GM18907 (cell line): ENCODE measurements around the gene SEPTIN5.
"Not testable (repeated sequence)": the region's sequence is repeated elsewhere in the genome, so short reads cannot be mapped to it uniquely, and the experiment has no call there.

Experiments
- ATAC-seq: cut with Tn5 transposase; IDR thresholded peaks from one replicate; pipeline ENCODE4 v1.9.1; 2021; ENCODE audit warnings: mild to moderate bottlenecking, moderate library complexity; ENCODE audit not compliant: unreplicated experiment

Gene SEPTIN5

DNA sequence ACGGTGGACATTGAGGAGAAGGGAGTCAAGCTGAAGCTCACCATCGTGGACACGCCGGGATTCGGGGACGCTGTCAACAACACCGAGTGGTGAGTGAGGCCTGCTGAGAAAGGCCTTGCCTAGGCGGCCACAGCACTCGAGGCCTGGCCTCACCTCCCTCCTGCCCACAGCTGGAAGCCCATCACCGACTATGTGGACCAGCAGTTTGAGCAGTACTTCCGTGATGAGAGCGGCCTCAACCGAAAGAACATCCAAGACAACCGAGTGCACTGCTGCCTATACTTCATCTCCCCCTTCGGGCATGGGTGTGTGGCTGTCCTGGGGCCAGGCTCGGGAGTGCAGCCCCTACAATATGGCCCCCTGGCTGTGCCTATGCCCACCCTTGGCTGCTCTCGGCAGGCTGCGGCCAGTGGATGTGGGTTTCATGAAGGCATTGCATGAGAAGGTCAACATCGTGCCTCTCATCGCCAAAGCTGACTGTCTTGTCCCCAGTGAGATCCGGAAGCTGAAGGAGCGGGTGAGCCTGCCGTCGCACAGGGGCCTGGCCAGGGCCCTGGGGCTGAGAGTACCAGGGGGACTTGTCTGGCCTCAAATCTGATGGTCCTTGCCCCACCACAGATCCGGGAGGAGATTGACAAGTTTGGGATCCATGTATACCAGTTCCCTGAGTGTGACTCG is 6.0 kb downstream of the SEPTIN5 start:
- ATAC-seq = no peak

DNA sequence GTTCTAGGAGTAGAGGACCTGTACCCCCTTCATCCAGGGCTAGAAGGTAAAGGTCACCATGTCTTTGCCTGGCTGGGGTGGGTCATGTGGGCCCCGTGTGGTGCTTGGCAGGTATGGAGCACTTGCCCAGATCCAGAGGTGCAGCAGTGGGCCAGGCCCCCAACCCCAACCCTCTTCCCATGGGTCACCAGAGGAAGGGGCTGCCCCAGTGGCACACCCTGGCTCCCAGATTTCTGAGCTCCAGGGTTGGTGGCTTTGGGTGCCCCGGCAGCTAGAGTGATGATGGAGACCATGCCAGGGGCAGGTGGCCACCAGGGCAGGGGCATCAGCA is 6.7 kb downstream of the SEPTIN5 start:
- ATAC-seq = no peak

- no peak for ATAC-seq
Measured at GRCh38 chr22:19721330-19722177, 7.3 kb downstream of the SEPTIN5 start.

GRCh38 chr22:19722178-19722981 is 8.1 kb downstream of the SEPTIN5 start:
- ATAC-seq = no peak

DNA sequence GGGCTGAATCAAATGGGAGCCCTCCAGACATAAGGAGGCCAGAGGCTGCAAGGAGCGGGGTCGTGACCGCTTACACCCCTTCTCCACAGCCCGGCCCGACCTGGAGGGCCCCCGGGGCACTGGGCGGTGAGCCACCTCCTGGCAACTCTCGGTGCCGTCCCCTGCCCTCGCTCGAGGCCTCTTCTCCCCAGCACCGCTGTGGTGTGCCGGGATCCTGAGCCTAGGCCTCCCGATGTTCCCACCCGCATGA is 8.6 kb downstream of the SEPTIN5 start:
- no peak for ATAC-seq

DNA sequence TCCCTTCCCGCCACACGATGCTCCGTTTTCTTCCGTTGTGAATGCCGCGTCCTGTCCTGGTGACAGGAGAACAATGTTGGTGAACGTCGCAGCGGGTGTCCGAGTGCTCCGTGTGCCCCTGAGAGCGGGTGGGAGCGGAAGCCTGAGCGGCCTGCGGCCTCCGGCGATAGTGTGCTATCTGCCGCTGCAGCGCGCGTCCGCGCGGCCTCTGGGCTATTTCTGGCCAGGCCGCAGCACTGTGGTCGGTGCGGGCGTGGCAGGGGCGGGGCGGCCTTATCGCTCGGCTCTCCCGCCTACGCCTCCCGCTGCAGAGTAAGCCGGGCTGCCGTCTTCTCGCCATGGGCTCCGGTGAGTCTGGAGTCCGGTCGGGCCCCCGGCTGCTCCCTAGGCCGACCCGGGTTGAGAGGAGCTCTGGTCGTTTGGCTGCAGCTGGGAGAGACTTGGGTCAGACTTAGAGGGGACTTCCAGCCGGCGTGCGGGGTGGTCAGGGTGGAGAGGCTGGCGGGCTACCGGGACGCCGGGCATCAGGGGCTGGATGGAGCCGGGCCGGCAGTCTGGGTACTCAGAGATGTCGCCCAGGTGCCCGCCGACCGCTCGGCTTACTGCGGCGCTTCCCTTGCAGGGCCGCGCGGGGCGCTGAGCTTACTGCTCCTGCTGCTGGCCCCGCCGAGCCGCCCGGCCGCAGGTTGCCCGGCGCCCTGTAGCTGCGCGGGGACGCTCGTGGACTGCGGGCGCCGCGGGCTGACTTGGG is 9.1 kb downstream of the SEPTIN5 start, which contains the start of gene GP1BB:
Gene GP1BB, plus strand, starts transcription at position 308 of the 751 bp plus-strand sequence. Its CDS starts 31 bp downstream, at position 339.
- no peak for ATAC-seq

DNA sequence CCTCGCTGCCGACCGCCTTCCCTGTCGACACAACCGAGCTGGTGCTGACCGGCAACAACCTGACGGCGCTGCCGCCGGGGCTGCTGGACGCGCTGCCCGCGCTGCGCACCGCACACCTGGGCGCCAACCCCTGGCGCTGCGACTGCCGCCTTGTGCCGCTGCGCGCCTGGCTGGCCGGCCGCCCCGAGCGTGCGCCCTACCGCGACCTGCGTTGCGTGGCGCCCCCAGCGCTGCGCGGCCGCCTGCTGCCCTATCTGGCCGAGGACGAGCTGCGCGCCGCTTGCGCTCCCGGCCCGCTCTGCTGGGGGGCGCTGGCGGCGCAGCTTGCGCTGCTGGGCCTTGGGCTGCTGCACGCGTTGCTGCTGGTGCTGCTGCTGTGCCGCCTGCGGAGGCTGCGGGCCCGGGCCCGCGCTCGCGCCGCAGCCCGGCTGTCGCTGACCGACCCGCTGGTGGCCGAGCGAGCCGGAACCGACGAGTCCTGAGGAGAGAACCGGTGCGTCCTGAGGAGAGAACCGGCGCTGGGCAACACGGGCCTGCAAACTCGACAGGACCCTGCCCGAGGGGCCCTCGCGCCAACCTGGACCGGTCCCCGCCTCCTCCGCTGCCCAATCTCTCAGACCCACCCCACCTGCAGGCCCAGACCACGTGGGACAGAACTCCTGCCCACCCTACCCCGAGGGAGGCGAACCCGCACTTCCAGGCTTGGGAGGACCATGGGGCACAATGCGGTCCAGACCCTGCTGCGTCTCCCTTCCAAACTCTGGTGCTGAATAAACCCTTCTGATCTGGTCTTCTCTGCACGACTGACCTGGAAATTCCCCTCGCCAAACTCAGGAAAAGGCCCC is 9.9 kb downstream of the SEPTIN5 start:
- ATAC-seq = no peak

DNA sequence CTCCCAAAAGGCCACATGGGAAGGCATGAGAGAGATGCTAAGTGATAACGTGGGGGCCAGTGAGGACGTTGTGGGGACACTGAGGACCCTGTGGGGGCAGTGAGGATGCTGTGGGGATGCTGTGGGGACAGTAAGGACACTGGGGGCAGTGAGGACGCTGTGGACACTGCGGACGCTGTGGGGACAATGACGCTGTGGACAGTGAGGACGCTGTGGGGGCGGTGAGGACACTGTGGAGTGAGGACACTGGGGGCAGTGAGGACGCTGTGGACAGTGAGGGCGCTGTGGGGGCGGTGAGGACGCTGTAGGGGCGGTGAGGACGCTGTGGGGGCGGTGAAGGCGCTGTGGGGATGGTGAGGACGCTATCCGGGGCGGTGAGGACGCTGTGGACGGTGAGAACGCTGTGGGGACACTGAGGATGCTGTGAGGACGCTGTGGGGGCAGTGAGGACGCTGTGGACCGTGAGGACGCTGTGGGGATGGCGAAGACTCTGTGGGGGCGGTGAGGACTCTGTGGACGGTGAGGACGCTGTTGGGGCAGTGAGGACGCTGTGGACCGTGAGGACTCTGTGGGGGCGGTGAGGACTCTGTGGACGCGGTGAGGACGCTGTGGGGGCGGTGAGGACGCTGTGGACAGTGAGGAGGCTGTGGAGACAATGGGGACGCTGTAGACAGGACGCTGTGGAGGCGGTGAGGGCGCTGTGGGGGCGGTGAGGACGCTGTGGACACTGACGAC is 10.8 kb downstream of the SEPTIN5 start:
- no peak for ATAC-seq

DNA sequence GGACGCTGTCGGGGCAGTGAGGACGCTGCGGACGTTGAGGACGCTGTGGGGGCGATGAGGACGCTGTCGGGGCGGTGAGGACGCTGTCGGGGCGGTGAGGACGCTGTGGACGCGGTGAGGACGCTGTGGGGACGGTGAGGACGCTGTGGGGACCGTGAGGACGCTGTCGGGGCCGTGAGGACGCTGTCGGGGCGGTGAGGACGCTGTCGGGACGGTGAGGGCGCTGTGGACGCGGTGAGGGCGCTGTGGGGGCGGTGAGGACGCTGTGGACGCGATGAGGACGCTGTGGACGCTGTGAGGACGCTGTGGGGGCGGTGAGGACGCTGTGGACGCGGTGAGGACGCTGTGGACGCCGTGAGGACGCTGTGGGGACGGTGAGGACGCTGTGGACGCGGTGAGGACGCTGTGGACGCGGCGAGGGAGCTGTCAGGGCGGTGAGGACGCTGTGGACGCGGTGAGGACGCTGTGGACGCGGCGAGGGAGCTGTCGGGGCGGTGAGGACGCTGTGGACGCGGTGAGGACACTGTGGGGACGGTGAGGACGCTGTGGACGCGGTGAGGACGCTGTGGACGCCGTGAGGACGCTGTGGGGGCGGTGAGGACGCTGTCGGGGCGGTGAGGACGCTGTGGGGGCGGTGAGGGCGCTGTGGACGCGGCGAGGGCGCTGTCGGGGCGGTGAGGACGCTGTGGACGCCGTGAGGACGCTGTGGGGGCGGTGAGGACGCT is 11.9 kb downstream of the SEPTIN5 start:
- not testable (repeated sequence) for ATAC-seq

- ATAC-seq = no peak
Measured at GRCh38 chr22:19727310-19728150, 13.2 kb downstream of the SEPTIN5 start.

- ATAC-seq = no peak
Measured at GRCh38 chr22:19728271-19728670, 14.0 kb downstream of the SEPTIN5 start.

GRCh38 chr22:19728836-19729235 is 14.5 kb downstream of the SEPTIN5 start:
- no peak for ATAC-seq

GRCh38 chr22:19729507-19729906 is 15.2 kb downstream of the SEPTIN5 start:
- no peak for ATAC-seq

GRCh38 chr22:19730198-19730597 is 15.9 kb downstream of the SEPTIN5 start:
- no peak for ATAC-seq

- no peak for ATAC-seq
Measured at GRCh38 chr22:19730655-19731360, 16.5 kb downstream of the SEPTIN5 start.

DNA sequence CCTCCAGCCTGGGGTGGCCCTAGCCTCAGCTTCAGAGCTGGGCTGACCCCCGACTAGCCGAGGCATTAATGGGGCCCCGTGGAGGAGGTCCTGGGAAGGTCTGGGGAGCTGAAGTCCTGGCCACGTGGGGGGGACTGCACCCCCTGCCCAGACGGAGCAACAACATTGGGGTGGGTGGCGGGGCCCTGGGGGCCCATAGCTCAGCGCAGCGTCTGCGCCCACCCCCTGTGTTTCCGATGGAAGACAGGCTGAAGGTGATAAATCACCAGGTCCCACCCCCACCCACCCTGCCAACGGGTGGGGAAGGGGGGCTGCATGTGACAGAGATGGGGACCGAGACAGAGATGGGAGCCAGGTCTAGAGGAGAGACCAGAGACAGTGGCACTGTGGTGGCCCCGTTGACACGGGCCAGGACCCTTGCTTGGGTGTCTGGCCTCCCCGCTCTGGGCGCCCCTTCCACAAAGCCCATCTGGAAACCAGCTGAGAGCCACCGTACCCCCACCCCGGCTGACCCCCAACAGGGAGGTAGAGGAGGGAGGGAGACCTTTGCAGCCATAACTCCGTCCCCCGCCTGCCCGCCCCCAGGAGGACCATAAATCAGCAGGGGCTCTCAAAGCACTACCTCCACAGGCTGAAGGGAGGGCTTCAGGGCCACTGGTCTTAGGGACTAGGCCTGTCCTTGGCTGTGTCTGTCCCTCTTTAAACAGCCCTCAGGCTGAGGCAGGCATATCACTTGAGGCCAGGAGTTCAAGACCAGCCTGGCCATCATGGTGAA is 17.2 kb downstream of the SEPTIN5 start:
- ATAC-seq = no peak
